Measurements from ENCODE around the gene ZNF474.

DNA sequence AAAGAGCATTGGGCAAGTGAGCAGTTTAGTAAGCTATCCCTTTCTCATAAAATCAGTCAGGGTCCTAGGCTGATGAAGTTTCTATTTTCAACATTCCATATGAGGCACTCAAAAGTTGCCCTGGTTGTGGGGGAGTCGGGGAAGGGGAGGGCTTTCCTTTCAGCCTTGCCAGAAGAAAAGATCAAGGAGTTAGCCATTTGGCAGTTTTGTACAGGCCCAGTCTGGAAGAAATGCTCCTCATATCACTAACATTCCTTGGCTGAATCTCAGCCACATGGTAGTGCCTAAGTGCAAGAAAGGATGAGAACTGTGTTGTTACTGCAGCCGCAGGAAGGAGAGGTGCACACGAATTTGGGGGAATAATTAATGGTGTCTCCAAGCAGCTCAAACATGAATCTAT is 60.8 kb downstream of the ZNF474 start:
- TF ChIP-seq POLR2A (IDR thresholded peaks at IDR 0.05): no peak
- TF ChIP-seq, protein P1, sequence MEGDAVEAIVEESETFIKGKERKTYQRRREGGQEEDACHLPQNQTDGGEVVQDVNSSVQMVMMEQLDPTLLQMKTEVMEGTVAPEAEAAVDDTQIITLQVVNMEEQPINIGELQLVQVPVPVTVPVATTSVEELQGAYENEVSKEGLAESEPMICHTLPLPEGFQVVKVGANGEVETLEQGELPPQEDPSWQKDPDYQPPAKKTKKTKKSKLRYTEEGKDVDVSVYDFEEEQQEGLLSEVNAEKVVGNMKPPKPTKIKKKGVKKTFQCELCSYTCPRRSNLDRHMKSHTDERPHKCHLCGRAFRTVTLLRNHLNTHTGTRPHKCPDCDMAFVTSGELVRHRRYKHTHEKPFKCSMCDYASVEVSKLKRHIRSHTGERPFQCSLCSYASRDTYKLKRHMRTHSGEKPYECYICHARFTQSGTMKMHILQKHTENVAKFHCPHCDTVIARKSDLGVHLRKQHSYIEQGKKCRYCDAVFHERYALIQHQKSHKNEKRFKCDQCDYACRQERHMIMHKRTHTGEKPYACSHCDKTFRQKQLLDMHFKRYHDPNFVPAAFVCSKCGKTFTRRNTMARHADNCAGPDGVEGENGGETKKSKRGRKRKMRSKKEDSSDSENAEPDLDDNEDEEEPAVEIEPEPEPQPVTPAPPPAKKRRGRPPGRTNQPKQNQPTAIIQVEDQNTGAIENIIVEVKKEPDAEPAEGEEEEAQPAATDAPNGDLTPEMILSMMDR (IDR thresholded peaks at IDR 0.05): no peak
